ENCODE data around the gene ZNF660.

- no peak for TF ChIP-seq GABPA (IDR thresholded peaks at IDR 0.05; ENCODE audit: low read depth)
- no peak for TF ChIP-seq CTCF (IDR thresholded peaks at IDR 0.05; ENCODE audit: insufficient read depth, low read length)
These were observed 11.9 kb downstream of the ZNF660 start for GRCh38 chr3:44596621-44597020.

Data from HL-60 (cell line).